Measurements from ENCODE around the gene ELAVL2.

GRCh38 chr9:23764219-23764618 lies 61.8 kb downstream of the ELAVL2 start:
- TF ChIP-seq EP300 (conservative IDR thresholded peaks at IDR 0.05; ENCODE audit: poor library complexity, severe bottlenecking): no peak
- no peak for TF ChIP-seq CTCF (IDR thresholded peaks at IDR 0.05; ENCODE audit: poor library complexity, severe bottlenecking)
